EH (cell line): ENCODE data around the gene EMP3.

Experiments used
- DNase-seq: peaks from one replicate; pipeline ENCODE4 v3.0.0-alpha.2; 2015; ENCODE audit warnings: low read depth

Gene EMP3

DNA sequence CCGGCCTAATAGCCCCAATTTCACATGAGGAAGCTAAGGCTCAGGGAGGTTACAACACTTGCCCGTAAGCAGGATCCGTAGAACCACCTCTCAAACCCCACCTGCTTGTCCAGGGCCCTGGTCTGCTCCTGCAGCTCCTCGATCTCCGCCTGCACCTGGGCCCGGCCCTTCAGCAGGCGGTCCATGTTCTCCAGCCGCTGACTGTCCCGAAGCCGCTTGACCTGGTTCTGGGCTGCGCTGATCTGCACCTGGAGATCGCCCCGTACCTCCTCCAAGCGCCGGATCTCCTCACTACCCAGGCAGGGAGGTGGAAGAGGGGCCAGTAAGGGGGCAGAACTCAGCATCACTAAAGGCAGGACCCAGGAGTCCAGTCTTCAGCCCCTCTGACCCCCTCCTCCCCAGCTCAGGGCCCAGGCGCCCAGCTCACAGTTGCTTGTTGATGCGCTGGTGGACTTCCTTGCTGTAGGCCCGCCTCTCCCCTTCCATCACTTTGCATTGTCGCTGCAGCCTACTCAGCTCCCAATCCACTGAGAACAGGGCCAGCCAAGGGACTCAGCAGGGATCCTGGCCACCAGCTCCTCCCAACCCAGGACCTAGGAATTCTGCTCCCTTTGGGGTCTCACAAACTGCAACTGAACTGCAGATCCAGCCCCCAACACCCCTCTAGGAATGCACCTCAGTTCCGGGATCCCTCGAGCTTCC lies 6.9 kb upstream of the EMP3 start:
- DNase-seq: no peak

GRCh38 chr19:48319647-48320541 lies 5.5 kb upstream of the EMP3 start:
- DNase-seq: peak; percentile 81

DNA sequence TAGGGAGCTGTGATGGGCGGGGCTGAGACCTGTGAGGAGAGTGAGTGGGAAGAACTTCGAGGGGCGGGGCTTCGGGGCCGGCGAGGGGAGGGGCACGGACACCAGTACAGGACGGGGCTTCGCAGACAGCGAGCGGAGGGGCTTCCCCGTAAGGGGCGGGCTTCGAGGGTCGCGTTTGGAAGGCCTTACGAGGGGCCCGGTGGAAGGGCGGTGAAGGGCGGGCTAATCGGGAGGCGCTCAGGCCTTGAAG lies 4.1 kb upstream of the EMP3 start:
- DNase-seq: peak; percentile 93

DNA sequence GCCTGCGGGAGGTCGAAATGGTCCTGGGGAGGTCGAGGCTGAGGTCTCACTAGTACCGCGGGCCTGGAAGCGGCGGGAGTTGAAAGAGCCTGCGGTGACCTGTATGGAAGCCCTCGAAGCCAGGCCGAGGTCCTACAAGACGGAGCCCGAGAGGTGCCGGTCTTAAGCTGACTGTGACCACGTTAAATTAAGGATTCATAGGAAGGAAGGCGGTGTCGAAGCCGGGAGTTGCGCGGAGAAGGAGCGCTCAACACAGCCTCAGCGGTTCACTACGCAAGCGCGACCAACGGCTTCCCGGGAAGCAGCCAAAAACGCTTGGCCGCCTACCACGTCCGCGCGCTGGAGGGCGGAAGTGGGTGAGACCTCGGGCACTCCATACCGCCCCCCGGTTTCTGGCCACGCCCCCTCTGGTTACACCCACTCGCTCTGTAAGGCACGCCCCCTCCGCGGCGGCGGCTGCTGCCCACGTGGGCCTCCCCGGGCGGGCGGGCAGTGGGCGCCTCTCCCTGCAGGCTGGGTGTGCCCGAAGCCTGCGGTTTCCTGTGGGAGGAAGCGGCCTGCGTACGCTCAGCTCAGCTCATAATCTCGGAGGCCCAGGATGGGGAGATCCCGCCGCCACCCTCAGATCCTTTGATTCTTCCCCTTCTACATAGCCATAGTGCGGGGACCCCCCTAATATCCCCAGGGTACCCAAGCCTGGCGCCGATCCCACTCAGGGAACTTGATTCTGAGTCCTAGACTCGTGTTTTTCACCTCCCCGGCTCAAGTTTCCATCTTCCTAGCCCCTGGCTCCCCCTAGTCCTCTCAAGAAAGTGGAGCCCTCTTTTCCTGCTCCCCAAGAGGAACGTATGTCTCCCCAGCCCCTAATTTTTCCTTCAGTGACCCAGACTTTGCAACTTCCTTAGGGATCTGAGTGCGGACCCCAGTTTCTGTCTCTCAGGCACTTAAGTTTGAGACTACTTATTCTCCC lies 3.4 kb upstream of the EMP3 start:
- peak; percentile 99 for DNase-seq

DNA sequence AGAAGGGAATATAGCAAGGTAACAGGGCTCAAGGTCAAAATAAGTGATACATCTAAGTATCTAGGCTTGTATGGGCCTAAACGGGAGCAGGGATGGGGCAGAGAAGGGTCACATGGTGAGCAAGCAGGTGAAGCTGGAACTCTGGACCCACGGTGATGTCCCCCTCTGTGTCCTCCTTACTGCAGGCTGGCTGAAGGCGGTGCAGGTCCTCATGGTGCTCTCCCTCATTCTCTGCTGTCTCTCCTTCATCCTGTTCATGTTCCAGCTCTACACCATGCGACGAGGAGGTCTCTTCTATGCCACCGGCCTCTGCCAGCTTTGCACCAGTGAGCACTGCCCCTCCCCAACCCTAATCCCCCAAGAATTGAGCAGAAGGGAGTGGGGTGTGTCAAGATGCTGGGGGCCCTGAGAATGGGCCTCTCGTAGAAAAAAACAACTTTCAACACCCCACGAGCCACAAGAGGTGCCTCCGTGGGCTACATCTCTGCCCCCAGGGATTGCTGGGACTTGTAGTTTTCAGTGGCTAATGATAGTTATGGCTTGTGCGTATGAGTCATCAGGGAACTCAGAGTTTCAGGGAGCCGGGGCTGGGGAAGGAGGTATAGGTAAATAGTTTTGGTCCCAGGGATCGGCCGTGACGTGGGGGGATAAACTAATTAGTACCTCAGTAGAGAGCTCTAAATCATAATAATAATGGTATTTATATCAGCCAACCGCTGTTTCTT lies 4.0 kb downstream of the EMP3 start:
- peak; percentile 71 for DNase-seq

GRCh38 chr19:48330012-48330681 lies 4.8 kb downstream of the EMP3 start:
- DNase-seq: peak; percentile 44

- no peak for DNase-seq
Observed at GRCh38 chr19:48332351-48332661, 7.0 kb downstream of the EMP3 start.

DNA sequence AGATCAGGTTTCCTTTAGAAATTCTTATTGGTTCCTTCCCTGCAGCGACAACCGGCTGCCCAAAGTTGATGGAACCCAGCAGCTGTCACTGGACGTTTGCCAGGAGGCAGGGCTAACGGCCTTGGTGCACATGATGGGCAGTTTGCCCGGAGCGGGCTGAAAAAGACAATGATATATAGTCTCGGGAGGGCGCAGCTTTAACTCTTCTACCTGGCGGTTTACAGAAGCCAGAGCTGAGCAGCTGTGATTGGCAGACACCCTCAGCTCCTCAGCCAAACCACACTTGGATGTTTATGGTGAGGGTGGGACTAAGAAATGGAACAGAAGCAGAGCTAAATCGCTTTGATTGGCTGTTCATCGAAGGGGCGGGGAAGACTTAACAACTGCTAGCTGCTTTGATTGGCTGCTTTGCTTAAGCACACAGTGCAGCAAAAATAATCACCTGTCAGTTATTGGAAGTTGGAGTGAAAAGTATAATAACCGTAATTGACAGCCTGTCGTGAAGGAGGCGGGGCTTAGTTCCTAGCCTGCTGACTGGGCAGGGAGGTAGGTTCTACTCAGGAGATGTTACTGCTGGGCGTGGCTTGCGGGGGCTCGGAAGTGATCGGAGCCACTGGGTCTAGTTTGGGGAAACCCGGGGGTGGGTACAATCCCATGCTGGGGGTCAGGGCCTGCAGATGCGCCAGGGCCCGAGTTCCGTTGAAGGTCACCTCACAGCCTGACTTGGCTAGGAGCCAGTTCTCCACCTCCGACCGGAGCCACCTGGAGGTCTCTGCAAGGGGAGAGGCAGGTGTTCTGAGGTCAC lies 7.5 kb downstream of the EMP3 start:
- DNase-seq: peak; percentile 96

- DNase-seq: peak; percentile 92
Observed at GRCh38 chr19:48333467-48334384, 8.4 kb downstream of the EMP3 start.

DNA sequence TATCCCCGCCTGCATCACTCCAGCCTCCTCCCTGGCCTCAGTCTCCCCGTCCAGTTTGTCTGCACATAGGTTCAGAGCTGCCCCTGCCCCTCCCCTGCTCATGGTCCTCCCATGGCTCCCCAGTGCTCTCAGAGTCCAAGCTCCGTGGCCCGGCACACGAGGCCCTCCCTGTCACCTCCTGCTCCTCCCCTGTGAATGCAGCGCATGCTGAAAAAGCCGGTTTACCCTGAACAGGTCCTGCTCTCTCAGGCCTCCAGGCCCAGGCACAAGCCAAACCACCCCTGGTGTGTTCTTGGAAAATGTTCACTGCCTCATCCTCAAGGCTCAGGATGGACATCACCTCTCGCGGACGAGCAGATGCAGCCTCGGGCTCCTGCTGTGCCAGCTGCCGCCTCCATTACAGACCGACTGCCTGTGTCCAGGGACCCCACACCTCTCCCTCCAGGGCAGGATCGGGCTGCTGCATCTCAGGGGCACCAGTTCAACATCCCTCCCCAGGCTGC lies 13.0 kb downstream of the EMP3 start:
- DNase-seq: no peak

- DNase-seq: no peak
Observed at GRCh38 chr19:48338802-48339503, 13.6 kb downstream of the EMP3 start.

GRCh38 chr19:48340995-48341394 lies 15.6 kb downstream of the EMP3 start:
- DNase-seq: no peak

- no peak for DNase-seq
Observed at GRCh38 chr19:48341515-48342413, 16.4 kb downstream of the EMP3 start.

DNA sequence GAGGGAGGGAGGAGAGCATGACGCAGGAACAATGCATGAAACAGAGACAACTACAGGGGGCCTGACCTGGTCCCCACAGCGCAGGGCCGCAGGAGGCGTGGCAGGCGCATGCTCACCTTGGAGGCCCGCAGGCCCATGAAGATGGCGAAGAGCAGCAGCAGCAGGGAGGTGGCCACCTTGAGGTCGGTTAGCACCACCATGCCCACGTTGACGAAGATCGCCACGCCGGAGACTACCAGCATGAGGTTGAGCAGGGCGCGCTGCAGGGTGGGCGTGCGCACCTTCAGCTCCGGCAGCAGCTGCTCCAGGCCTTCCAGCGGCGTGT lies 17.0 kb downstream of the EMP3 start:
- no peak for DNase-seq

- DNase-seq: peak; percentile 61
Observed at GRCh38 chr19:48342841-48343540, 17.6 kb downstream of the EMP3 start.

DNA sequence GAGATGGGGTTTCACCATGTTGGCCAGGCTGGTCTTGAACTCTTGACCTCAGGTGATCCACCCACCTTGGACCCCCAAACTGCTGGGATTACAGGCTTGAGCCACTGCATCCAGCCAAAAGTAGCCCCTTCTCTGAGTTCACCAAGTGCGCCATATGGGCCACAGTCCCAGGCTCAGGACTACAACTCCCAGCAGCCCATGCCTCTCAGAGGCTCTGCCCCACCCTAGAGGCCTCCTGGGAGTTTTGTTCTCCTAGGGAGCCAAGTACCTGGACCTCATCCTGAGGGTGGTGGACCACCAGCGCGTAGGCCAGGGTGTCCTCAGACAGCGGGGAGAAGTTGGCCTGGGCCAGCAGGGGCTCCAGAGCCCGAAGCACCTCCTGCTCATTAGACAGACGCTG lies 19.5 kb downstream of the EMP3 start:
- no peak for DNase-seq

DNA sequence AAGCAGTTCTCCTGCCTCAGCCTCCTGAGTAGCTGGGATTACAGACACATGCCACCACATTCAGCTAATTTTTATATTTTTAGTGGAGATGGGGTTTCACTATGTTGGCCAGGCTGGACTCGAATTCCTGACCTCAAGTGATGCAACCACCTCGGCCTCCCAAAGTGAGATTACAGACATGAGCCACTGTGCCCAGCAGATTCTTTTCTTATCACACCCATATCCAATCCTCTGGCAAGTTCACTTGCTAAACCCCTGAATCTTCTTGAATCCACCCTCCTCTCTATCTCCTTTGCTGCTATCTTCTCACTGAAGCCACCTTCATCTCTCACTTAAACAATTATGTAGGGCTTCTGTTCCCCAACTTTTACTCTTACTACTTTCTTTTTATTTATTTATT lies 20.8 kb downstream of the EMP3 start:
- DNase-seq: no peak
